ENCODE results near the gene SLC13A3.

Gene SLC13A3

GRCh38 chr20:46562009-46562372, 89.3 kb downstream of the SLC13A3 start:
- Histone ChIP-seq H4K8ac (ENCODE audit: low read length) (no peak overlapping the region), H3K27me3 (ENCODE audit: control insufficient read depth in 1 of 2, insufficient read depth in 1 of 2, low read length in 2 of 2) (peaks cover 0 to 3% of the 10 kb centered on the region in 2 experiments), H3K36me3 (ENCODE audit: control insufficient read depth in 1 of 2, insufficient read depth in 2 of 2, low read depth in 1 of 2, low read length in 2 of 2) (no peaks in the 10 kb centered on the region), H3K9ac (ENCODE audit: low read length) (peak overlapping the region; percentile 66), H3K4me3 (ENCODE audit: insufficient read depth in 1 of 2, low read depth in 1 of 2, low read length in 2 of 2) (peak overlapping the region in 1 of 2 experiments; percentile 52), H3K23ac (ENCODE audit: low read length in 2 of 2) (no peak overlapping the region), H2AFZ (ENCODE audit: low read depth, low read length) (peak overlapping the region; percentile 18), H3K4me2 (ENCODE audit: low read length, poor library complexity, severe bottlenecking) (no peak overlapping the region), H2AK5ac (ENCODE audit: low read length, severe bottlenecking) (no peak overlapping the region), H3K27ac (ENCODE audit: low read length, poor library complexity, severe bottlenecking) (no peak overlapping the region), H3K4me1 (ENCODE audit: control insufficient read depth, insufficient read depth, low read depth, low read length) (peaks cover 7% of the 10 kb centered on the region), H2BK5ac (ENCODE audit: low read depth, low read length, poor library complexity, severe bottlenecking) (no peak overlapping the region), H4K91ac (ENCODE audit: low read length) (no peak overlapping the region), H3K79me1 (replicated peaks; ENCODE audit: low read length, poor library complexity, severe bottlenecking) (no peaks in the 10 kb centered on the region), H2BK120ac (ENCODE audit: low read depth, low read length) (no peak overlapping the region), H3K9me3 (ENCODE audit: control insufficient read depth, low read length) (no peaks in the 10 kb centered on the region), H2BK12ac (ENCODE audit: low read length in 2 of 2) (no peak overlapping the region), H2BK15ac (ENCODE audit: low read depth, poor library complexity, severe bottlenecking) (no peak overlapping the region), H3K14ac (ENCODE audit: low read length in 2 of 2) (no peak overlapping the region), H3K4ac (ENCODE audit: low read depth in 1 of 2, low read length in 2 of 2) (no peak overlapping the region), H3K18ac (ENCODE audit: low read depth in 1 of 2, low read length in 2 of 2) (no peak overlapping the region)
- WGBS: 68% methylated on average over 5 of the region's 5 CpGs
- DNase-seq: no peak

DNA sequence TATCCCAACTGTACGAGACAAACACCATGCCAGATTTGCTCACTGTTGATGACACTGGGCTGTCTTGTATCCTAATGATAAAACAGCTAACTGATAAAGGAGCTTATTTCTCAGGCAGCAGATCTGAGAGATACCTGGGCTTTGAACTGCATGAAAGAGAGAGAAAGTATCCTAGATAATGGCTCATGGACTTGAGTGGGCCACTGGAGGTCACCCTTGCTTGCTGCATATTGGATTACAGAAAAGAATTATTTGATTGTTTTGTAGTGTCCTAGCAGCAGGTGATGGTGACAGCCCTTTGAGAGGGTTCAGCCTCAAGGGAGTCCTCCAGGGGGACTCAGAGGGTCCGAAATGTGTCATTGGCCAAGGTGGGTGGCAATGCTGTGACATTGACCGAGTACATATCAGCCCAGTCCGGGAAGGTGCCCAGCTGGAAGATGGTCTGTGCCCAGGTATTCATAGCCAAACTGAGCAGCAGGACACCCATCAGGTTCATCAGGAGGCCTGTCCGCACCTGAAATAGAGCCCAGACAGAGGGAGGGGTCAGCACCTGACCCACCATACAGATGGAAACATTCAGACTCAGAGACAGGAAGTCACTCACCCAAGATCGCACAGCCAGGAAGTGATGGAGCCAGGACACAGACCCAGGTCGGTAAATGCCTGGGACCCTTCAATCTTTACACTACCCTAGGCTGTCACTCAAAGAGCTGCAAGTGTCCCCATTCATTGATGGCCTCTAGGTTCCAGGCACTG, 91.4 kb downstream of the SLC13A3 start:
- H3K4me2 ChIP-seq (ENCODE audit: low read length, poor library complexity, severe bottlenecking): no peak overlapping the region
- no peak overlapping the region for H2AK5ac ChIP-seq (ENCODE audit: low read length, severe bottlenecking)
- no peak overlapping the region for H2AFZ ChIP-seq (ENCODE audit: low read depth, low read length)
- WGBS: 78% methylated on average over 7 of the region's 7 CpGs
- no peak overlapping the region for H3K18ac ChIP-seq (ENCODE audit: low read depth in 1 of 2, low read length in 2 of 2)
- no peak overlapping the region for H2BK120ac ChIP-seq (ENCODE audit: low read depth, low read length)
- no peak overlapping the region for H3K23ac ChIP-seq (ENCODE audit: low read length in 2 of 2)
- H2BK15ac ChIP-seq (ENCODE audit: low read depth, poor library complexity, severe bottlenecking): no peak overlapping the region
- DNase-seq: no peak
- no peak overlapping the region for H2BK12ac ChIP-seq (ENCODE audit: low read length in 2 of 2)
- H3K4me1 ChIP-seq (ENCODE audit: control insufficient read depth, insufficient read depth, low read depth, low read length): peaks cover 7% of the 10 kb centered on the region
- no peak overlapping the region for H3K9ac ChIP-seq (ENCODE audit: low read length)
- no peak overlapping the region for H3K27ac ChIP-seq (ENCODE audit: low read length, poor library complexity, severe bottlenecking)
- no peaks in the 10 kb centered on the region for H3K79me1 ChIP-seq (replicated peaks; ENCODE audit: low read length, poor library complexity, severe bottlenecking)
- no peaks in the 10 kb centered on the region for H3K9me3 ChIP-seq (ENCODE audit: control insufficient read depth, low read length)
- H4K8ac ChIP-seq (ENCODE audit: low read length): no peak overlapping the region
- H3K14ac ChIP-seq (ENCODE audit: low read length in 2 of 2): no peak overlapping the region
- H3K36me3 ChIP-seq (ENCODE audit: control insufficient read depth in 1 of 2, insufficient read depth in 2 of 2, low read depth in 1 of 2, low read length in 2 of 2): no peaks in the 10 kb centered on the region
- no peak overlapping the region for H3K4ac ChIP-seq (ENCODE audit: low read depth in 1 of 2, low read length in 2 of 2)
- no peak overlapping the region for H3K4me3 ChIP-seq (ENCODE audit: insufficient read depth in 1 of 2, low read depth in 1 of 2, low read length in 2 of 2)
- H3K27me3 ChIP-seq (ENCODE audit: control insufficient read depth in 1 of 2, insufficient read depth in 1 of 2, low read length in 2 of 2): peaks cover 0 to 8% of the 10 kb centered on the region in 2 experiments
- H2BK5ac ChIP-seq (ENCODE audit: low read depth, low read length, poor library complexity, severe bottlenecking): no peak overlapping the region
- H4K91ac ChIP-seq (ENCODE audit: low read length): no peak overlapping the region

DNA sequence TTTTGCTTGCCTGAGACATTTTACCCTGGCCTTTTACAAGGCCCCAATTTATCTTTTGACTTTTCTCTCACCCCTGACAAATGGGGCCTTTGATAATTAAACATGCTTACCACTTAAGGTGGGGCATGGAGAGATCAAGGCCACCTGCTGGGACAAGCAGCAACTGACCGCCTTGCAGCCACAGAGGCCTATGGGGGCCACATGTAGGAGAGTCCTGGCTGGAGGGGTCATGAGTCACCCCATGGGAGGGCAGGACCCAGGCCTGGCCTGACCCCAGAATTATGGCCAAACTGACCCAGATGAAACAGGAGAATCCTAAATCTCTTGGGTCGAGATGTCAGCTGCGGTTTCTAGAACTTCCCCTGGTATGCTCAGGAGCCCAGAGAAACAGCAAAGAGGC, 92.3 kb downstream of the SLC13A3 start:
- no peak for DNase-seq
- WGBS: 89% methylated on average over 3 of the region's 3 CpGs

DNA sequence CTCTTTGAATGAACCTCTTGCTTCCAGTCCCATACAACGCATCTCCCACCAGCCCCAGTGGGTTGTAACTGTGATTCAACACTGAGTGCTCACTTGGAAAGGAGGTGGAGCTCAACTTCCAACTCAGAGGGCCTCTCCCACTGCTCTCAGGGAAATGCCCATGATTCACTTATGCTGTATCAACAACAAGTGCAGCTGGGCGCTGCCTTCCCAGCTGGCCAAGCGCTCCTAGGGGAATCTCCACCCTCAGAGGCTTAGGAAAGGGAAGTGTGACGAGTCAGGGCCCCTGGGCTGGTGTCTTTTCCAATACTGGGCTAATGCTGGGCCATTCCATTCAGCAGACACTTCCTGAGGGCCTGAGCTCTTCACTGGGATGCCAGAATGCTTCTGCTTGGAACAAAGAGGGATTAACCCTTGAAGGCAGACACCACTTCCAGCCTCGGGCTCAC, 92.7 kb downstream of the SLC13A3 start:
- no peak overlapping the region for H2BK5ac ChIP-seq (ENCODE audit: low read depth, low read length, poor library complexity, severe bottlenecking)
- no peak overlapping the region for H2BK15ac ChIP-seq (ENCODE audit: low read depth, poor library complexity, severe bottlenecking)
- H3K4me1 ChIP-seq (ENCODE audit: control insufficient read depth, insufficient read depth, low read depth, low read length): peaks cover 7% of the 10 kb centered on the region
- H3K9me3 ChIP-seq (ENCODE audit: control insufficient read depth, low read length): no peaks in the 10 kb centered on the region
- H3K27ac ChIP-seq (ENCODE audit: low read length, poor library complexity, severe bottlenecking): no peak overlapping the region
- no peak overlapping the region for H4K91ac ChIP-seq (ENCODE audit: low read length)
- H2BK12ac ChIP-seq (ENCODE audit: low read length in 2 of 2): no peak overlapping the region
- WGBS: 42% methylated on average over 5 of the region's 5 CpGs
- no peaks in the 10 kb centered on the region for H3K79me1 ChIP-seq (replicated peaks; ENCODE audit: low read length, poor library complexity, severe bottlenecking)
- peaks cover 0 to 8% of the 10 kb centered on the region in 2 experiments for H3K27me3 ChIP-seq (ENCODE audit: control insufficient read depth in 1 of 2, insufficient read depth in 1 of 2, low read length in 2 of 2)
- no peak overlapping the region for H3K4me3 ChIP-seq (ENCODE audit: insufficient read depth in 1 of 2, low read depth in 1 of 2, low read length in 2 of 2)
- H3K4ac ChIP-seq (ENCODE audit: low read depth in 1 of 2, low read length in 2 of 2): no peak overlapping the region
- H3K4me2 ChIP-seq (ENCODE audit: low read length, poor library complexity, severe bottlenecking): no peak overlapping the region
- H2AK5ac ChIP-seq (ENCODE audit: low read length, severe bottlenecking): no peak overlapping the region
- no peak overlapping the region for H3K14ac ChIP-seq (ENCODE audit: low read length in 2 of 2)
- no peak overlapping the region for H4K8ac ChIP-seq (ENCODE audit: low read length)
- peak; percentile 77 for DNase-seq
- no peaks in the 10 kb centered on the region for H3K36me3 ChIP-seq (ENCODE audit: control insufficient read depth in 1 of 2, insufficient read depth in 2 of 2, low read depth in 1 of 2, low read length in 2 of 2)
- H3K23ac ChIP-seq (ENCODE audit: low read length in 2 of 2): no peak overlapping the region
- no peak overlapping the region for H2BK120ac ChIP-seq (ENCODE audit: low read depth, low read length)
- H2AFZ ChIP-seq (ENCODE audit: low read depth, low read length): no peak overlapping the region
- H3K18ac ChIP-seq (ENCODE audit: low read depth in 1 of 2, low read length in 2 of 2): no peak overlapping the region
- peak overlapping the region; percentile 13 for H3K9ac ChIP-seq (ENCODE audit: low read length)

More for the DNA sequence above, 92.3 kb downstream of the SLC13A3 start:
- Histone ChIP-seq H3K4me1 (ENCODE audit: control insufficient read depth, insufficient read depth, low read depth, low read length) (peaks cover 7% of the 10 kb centered on the region), H3K27ac (ENCODE audit: low read length, poor library complexity, severe bottlenecking) (no peak overlapping the region), H3K4ac (ENCODE audit: low read depth in 1 of 2, low read length in 2 of 2) (no peak overlapping the region), H3K79me1 (replicated peaks; ENCODE audit: low read length, poor library complexity, severe bottlenecking) (no peaks in the 10 kb centered on the region), H4K8ac (ENCODE audit: low read length) (no peak overlapping the region), H3K27me3 (ENCODE audit: control insufficient read depth in 1 of 2, insufficient read depth in 1 of 2, low read length in 2 of 2) (peaks cover 0 to 8% of the 10 kb centered on the region in 2 experiments), H2BK12ac (ENCODE audit: low read length in 2 of 2) (no peak overlapping the region), H3K9me3 (ENCODE audit: control insufficient read depth, low read length) (no peaks in the 10 kb centered on the region), H2AK5ac (ENCODE audit: low read length, severe bottlenecking) (no peak overlapping the region), H3K4me3 (ENCODE audit: insufficient read depth in 1 of 2, low read depth in 1 of 2, low read length in 2 of 2) (no peak overlapping the region), H3K23ac (ENCODE audit: low read length in 2 of 2) (no peak overlapping the region), H3K36me3 (ENCODE audit: control insufficient read depth in 1 of 2, insufficient read depth in 2 of 2, low read depth in 1 of 2, low read length in 2 of 2) (no peaks in the 10 kb centered on the region), H2BK120ac (ENCODE audit: low read depth, low read length) (no peak overlapping the region), H2BK15ac (ENCODE audit: low read depth, poor library complexity, severe bottlenecking) (no peak overlapping the region), H3K18ac (ENCODE audit: low read depth in 1 of 2, low read length in 2 of 2) (no peak overlapping the region), H2AFZ (ENCODE audit: low read depth, low read length) (no peak overlapping the region), H3K14ac (ENCODE audit: low read length in 2 of 2) (no peak overlapping the region), H3K4me2 (ENCODE audit: low read length, poor library complexity, severe bottlenecking) (no peak overlapping the region), H3K9ac (ENCODE audit: low read length) (peak overlapping the region; percentile 13), H4K91ac (ENCODE audit: low read length) (no peak overlapping the region), H2BK5ac (ENCODE audit: low read depth, low read length, poor library complexity, severe bottlenecking) (no peak overlapping the region)
